DMS114 treated with DMSO at 0.1 percent for 48 hours (cell line): ENCODE measurements around the gene CDH4.
"Not testable (repeated sequence)": the region's sequence is repeated elsewhere in the genome, so short reads cannot be mapped to it uniquely, and the experiment has no call there.

Experiments
- DNase-seq: peaks from one replicate; lab custom pipeline; 2025; ENCODE audit not compliant: unreplicated experiment; lab: John Stamatoyannopoulos, UW

CDH4 gene

DNA sequence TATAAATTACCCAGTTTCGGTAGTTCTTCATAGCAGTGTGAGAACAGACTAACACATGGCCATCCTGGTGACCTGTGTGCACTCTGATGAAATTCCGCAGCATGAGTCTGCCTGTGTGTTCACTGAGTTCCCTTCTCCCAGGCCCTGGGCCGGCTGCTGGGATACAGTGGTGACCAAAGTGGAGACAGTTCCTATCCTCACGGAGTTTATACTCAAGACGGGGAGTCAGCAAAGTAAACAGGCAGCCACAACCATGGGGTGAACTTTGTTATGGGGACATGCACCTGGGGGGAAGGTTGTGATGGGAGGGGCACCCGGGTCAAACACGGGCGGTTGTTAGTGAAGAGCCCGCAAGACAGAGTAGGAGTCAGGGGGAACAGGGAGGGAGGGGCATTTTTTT, 202.0 kb downstream of the CDH4 start:
- DNase-seq, result no peak

DNA sequence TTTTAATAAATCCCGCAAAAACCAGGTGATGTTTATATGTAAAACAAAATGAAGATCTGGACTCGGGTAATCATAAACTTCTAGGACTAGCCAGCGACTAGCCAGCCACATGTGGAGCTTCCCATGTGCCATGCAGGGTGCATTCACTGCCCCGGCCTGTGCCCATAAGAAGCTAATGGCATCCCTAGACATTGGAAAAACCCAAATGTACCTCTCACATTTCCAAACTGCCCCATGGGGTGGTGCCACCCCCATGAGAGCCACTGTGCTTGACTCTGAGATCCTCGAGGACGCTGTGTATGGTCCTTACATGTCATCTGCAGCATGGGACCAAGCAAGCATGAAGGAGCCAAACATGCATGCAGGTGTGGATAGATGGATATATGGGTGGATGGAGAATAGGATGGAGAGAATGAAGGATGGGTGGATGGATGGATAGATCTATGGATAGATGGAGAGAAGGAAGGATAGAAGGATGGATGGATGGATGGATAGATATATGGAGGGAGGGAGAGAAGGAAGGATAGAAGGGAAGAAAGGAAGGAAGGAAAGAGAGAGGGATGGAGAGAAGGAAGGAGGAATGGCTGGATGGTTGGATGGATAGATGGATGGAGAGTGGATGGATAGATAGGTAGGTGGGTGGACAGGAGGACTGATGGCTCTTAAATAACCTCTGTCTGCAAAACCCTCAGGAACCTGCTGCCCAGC, 203.6 kb downstream of the CDH4 start:
- DNase-seq, result no peak

- DNase-seq, result no peak
Measured at GRCh38 chr20:61457725-61458124, 205.7 kb downstream of the CDH4 start.

DNA sequence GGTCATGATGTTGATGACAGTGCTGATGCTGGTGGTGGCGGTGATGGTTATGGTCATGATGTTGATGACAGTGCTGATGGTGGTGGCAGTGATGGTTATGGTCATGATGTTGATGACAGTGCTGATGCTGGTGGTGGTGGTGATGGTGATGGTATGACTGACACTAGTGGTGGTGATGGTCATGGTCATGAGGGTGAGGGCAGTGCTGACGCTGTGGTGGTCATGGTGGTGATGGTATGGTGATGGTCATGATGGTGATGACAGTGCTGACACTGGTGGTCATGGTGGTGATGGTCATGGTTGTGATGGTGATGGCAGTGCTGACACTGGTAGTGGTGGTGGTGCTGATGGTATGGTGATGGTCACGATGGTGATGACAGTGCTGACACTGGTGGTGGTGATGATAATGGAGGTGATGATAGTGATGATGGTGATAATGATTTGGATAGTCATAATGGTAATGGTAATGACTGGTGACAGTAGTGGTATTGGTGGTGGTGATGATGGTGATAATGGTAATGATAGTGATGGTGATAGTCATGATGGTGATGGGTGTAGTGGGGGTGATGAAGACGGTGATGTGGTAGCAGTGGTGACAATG, 206.2 kb downstream of the CDH4 start:
- no peak for DNase-seq

DNA sequence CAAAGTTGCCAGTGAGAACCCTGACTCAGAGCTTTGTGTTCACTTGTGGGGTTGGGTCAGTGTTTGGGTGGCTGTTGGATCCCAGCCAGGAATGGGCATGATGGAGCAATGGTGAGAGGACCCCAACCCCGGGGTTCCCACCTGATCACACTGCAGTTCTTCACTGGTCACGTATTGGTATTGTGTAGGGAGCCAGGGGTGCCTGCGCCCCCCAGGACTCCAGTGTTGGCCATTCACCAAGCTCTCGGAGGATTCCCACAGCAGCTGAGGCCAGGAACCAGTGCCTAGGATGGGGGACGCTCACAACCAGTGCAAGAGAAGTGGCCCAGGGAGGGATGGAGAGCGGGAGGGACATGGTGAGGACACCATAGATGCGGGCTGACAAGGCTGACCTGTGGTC, 207.2 kb downstream of the CDH4 start:
- DNase-seq, result no peak

DNA sequence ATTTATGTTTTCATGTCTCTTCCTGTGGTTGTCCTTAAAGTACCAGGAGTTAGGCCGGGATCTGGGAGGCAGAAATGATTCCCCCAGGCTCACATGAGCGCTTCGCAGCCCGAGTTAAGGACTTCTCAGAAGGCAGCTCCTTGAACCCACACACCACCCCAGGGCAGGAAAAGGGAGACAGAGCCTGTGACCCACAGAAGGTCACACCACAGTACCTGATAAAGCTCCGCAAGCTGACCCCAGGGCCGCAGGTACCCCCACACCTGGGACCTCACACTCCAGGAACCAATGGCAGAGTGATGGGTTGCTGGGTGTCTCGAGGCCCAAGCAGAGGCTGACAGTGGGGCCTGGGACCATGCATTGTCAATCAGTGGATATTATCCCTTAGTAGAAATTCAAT, 207.6 kb downstream of the CDH4 start:
- no peak for DNase-seq

GRCh38 chr20:61460261-61461052, 208.4 kb downstream of the CDH4 start:
- no peak for DNase-seq

DNA sequence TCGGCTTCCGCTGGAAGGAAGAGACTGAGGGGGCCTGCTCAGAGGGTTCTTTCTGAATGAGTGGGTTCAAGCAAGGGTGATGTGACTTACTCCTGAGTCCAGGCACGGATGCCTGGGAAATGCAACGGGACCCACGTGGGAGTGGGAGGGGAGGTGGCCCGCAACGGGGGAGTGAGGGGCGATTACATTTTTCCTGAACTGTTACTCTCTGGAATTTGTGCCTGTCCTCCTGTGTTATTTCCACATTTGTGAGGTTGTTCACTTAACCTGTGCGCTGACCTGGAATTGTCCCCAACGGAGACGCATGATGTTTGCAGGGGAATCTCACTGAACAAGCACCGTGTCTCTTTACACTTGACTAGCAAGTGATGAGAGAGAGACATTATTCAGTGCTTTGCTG, 209.4 kb downstream of the CDH4 start:
- DNase-seq, result no peak

DNA sequence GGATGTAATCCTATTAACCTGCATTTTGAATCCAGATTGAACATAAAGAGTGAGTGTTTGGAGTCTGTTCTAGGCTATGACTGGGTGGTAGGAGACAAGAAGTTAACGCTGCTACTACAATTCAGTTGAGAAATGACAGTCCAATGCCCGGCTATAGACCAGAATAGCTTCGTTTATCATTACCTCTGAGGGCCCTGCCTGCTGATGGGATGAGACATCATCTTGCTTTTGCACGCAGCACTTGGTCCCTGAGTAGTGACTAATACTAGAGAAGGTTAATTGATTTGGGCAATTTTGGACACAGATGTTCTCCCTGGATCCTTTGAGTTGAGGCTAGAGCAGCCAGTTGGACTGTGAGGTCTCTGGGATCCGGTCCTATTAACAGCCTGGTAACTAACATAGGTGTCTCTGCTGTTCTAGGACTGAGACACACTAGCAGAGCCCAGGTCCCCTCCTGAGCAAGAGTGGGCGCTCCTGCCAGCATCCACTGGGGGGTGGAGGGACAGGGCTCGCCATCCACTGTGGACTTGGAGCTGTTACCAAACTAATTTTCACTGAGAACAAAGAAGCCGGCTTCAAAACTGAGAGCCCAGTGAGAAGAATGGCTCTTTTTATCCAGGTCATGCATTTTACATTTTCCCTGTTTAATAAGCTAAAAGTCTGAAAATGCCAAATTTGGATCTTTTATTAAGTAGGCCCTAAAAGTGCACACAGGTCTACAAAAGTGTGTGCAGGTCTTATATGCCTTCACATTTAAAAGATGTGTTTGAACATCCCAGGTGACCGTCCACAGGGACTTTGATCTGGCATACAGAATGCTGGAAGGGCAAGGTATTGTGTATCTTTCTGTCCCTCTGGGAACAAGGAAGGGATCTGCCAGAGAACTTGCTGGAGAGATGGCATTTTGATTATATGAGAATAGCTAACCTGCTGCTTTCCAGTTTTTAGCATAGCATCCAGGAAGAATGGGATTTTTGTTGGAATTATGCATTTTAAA, 212.5 kb downstream of the CDH4 start:
- DNase-seq, result no peak

- no peak for DNase-seq
Measured at GRCh38 chr20:61475729-61476128, 223.7 kb downstream of the CDH4 start.

DNA sequence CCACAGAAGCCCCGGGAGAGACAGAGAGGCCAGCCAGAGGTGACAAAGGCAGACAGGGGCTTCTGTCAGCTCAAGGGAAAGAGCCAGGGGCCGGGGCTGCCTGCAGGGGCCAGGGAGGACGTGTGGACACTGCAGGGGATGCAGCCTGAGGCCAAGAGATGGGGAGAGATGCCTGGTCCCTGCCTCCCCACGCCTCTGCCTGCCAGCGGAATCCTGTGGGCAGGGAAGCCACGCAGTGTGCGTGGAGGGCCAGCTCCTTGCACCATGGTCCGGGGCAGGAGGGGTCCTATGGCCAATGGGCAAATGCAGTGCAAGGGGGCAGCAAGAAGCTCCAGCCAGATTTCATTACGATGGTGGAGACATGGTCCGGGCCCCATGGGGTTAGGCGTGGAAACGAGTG, 224.9 kb downstream of the CDH4 start:
- no peak for DNase-seq

DNA sequence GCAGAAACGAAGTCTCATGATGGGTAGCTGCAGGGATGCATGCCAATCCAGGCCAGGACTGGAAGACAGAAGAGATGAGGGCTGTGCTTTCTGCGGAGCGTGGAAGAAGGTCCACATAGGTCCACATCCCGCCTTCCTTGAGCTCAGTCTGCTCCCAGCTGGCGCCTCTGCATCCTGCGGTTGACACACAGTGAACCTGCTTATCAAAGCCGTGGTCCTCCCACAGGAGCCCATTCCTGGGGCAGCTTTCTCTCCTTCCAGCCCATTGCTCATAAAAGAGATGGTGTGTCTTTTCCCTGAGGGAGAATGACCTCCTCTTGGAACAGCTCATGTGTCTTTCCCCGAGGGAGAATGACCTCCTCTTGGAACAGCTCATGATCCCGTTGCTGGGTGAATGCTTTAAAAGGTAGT, 225.4 kb downstream of the CDH4 start:
- DNase-seq, result no peak

- DNase-seq, result no peak
Measured at GRCh38 chr20:61478094-61478493, 226.0 kb downstream of the CDH4 start.

DNA sequence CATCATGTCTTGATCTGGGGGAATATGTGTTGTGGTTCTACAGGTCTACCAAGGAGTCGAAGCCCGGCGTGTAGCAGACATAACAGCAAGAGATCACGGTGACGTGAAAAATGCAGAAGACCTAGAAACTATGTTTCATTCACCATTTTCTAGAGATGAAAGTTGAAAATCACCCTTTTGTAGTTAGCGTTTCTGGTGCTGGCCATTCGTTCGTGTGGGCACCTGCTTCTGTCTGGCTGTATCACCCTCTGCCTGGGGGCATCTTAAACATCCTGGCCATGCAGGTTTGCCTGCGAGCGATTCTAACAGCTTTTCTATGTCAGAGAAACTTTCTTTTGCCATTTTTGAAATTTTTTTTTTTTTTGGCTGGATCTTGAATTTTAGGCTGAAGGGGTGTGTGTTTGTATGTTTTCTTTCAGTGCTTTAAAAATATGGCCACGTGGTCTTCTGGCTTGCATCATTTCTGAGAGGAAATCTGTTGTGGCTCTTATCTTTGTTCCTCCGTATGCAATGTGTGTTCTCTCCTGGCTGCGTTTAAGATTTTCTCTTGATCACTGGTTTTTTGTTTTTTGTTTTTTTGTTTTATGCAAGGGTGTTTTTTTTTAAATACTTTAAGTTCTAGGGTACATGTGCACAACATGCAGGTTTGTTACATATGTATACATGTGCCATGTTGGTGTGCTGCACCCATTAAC, 226.7 kb downstream of the CDH4 start:
- no peak for DNase-seq

GRCh38 chr20:61479433-61479832, 227.4 kb downstream of the CDH4 start:
- not testable (repeated sequence) for DNase-seq

DNA sequence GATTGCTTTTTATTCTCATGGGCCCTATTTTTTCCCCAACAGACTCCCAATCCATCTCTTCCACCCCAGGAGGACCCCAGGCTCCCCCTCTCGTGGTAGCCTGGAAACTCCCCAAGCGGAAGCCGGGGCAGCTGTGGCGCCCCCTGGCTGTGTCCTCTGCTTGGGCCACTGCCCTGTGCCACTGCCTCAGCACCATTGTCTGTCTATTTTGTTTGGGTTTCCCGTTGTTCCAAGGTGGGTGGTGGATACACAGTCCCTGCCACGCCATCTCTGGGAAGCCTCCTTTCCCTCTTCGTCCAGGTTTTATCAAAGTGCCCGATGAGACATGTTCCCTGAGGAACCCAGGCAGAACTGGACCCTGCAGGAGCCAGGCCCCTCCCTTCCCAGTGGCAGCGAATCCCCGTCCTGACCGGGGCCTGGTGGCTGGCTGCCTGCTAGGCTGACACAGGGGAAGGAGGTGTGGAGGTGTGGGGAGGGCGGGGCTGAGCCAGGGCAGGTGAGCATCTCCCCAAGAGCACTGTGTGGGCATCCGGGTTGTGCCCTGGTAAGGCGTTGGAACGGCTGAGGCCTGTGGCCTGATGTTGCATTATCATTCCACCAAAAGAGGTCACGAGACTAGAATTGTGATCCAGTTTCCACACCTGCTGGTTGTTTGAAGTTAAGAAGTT, 228.2 kb downstream of the CDH4 start:
- no peak for DNase-seq

DNA sequence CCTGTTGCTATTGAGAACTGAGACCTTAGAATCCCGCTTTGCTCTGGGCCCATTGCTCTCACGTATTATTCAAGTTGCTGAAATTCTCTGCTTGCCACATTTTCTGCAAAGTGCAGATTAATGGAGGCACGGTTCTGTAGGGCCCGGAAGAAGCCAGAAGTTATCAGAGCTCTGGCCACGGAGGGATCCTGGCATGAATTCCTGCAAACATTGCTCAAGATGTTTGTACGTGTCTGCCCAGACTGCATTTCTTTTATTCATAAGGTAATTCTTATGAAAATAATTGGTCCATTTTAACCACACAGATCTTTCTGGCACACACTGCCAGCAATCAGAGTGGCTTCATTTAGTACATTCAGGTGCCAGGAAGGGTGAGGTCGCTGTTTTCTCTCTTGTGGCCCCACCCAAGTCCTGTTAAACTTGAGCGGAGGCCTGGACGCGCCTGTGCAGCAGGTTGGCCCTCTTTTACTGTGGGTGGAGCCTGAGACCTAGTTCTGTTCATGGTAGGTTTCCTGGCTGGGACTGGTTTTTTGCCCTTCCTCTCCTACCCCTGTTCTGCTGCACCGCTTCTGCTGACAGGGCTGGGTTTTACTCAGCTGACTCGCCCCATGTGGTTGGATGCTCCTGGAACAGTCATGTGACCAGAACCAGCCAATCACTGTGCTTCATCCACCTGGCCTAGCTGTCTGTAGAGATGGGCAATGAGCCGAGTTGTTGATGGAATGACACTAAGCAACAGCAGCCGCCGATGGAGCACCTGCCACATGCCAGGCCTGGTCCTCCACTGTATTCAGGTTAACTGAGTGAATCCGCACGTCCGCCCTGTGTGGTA, 230.2 kb downstream of the CDH4 start:
- DNase-seq, result no peak

GRCh38 chr20:61482901-61483300, 230.8 kb downstream of the CDH4 start:
- no peak for DNase-seq
